G401 (cell line): ENCODE measurements around the gene CFDP1. TPM values are rescaled to one million over a fixed set of nuclear protein-coding genes. Genes with fewer than 3 reads are reported as not detected.

Experiments used
- DNase-seq: peaks from one replicate; pipeline ENCODE4 v3.0.0-alpha.2; 2015; ENCODE audit warnings: low spot score
- in situ Hi-C: cut with HindIII; loops from 2 replicates; pipeline ENCODE4 v1.10.0; 2016; ENCODE audit warnings: low sequenced_read_pairs, mixed read lengths
- total RNA-seq: library from RNA; depleted of rRNA; stranded (reverse); fragments of >200 nt; shearing (Covaris generic); gene quantifications from 2 replicates; pipeline ENCODE4 v1.2.3, GENCODE V29; 2014; rRNA removed

Gene CFDP1
- total RNA-seq, 1 experiment from 2014 or later = 58.3 TPM

DNA sequence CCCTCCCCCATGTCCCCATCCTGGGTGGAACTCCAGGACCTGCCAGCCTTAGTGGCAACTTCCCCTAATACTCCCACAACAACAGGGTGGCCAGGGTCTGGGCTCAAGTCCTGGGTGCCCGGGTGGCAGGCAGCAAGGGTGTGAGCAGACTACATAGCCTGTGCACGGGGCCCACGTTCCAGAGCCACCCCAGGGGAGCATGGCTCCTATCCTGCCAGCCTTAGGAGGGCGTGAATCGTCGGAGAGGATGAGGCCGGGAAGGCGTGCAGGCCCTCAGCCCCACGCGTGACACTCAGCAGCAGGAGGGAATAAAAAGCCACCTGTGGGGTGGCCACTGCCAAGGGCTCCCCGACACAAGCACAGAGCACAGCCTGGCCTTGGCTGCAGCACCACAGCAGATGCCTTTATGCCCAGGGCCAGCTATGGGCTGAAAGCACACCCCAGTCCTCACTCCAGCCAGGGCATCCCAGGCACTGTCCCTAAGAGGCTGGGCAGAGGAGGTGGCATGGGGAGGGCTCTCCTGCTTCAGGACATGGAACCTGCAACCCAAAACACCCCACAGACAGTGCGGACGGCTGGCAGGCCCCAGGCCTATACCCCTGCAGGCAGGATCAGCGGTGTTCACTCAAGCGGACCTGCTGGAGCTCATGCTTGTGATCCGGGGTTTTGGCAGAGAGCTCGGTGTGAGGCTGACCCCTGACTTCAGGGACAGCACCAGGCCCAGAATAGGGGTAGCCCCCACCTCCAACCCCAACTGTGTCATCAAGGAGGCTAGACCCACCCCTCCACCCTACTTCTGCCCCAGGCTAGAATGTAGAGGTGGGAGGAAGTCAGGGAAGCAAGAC, 184.5 kb downstream of the CFDP1 start:
- DNase-seq = peak; percentile 84
- in situ Hi-C loops = no loop called here

DNA sequence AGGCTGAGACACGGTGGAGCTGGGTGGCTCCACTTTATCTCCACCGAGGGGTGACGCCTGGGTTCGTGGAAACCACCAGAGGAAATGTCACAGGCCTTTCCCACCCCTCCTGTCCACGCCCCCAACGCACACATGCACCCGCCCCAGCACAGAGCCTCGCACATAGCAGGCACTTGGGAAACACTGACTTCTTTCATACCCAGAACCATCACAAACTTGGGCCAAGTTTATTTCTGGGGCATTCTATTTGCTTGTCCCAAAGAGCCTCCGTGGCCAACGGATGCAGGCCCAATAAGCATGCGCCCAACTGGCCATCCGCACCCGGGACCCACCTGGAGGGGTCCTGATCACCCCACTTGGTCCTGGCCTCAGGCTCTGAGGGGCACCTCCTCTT, 185.2 kb downstream of the CFDP1 start:
- DNase-seq = no peak
- in situ Hi-C loops = no loop called here

DNA sequence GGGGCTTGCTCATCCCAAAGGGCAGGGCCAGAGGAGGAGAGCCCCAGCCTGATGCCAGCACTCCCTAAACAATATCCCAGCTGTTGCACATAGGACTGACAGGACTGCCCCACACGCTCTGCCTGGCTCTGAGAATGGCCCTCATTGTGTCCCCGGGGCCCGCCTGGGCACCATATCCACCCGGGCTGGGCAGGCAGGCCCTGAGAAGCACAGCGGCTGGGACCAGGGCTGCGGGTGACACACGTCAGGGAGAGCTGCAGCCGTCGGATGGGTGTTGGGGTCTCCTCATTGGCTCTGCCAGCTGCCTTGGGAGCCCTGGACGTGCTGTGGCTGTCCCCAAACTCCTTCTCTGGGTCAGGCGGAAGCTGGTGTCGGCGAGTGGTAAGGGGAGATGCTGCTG, 186.1 kb downstream of the CFDP1 start:
- DNase-seq = no peak
- in situ Hi-C loops = no loop called here

DNA sequence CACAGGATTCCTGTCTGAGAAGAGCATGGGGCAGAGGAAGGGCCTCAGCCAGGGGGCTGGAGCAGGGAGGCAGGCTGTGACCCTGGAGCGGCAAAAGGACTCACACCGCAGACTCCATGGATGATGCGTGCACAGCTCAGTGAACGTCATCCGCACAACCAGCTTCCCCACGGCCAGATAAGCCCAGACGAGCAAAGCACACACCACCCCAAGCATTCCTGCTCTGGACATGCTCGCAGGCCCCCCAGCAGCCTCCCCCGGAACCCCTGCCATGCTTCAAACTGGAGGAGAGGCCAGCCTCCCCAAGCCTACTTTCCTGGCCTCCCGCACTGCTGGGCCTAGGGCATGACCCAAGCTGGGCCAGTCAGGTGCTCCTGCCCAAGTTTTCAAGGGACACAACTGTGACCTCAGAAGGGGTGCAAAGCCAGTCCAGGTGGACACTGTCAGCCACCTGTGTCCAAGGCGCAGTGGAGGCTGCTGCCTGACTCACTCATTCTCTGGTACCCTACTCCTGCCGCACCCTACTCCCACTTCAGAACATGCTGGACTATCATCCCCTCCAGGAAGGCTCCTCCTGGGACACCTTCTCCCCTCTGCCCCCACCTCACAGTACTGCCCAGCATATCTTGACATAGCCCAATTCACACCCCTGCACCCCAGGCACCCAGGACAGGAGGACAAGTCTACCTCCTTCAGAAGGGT, 186.6 kb downstream of the CFDP1 start:
- no peak for DNase-seq
- in situ Hi-C loops = no loop called here

DNA sequence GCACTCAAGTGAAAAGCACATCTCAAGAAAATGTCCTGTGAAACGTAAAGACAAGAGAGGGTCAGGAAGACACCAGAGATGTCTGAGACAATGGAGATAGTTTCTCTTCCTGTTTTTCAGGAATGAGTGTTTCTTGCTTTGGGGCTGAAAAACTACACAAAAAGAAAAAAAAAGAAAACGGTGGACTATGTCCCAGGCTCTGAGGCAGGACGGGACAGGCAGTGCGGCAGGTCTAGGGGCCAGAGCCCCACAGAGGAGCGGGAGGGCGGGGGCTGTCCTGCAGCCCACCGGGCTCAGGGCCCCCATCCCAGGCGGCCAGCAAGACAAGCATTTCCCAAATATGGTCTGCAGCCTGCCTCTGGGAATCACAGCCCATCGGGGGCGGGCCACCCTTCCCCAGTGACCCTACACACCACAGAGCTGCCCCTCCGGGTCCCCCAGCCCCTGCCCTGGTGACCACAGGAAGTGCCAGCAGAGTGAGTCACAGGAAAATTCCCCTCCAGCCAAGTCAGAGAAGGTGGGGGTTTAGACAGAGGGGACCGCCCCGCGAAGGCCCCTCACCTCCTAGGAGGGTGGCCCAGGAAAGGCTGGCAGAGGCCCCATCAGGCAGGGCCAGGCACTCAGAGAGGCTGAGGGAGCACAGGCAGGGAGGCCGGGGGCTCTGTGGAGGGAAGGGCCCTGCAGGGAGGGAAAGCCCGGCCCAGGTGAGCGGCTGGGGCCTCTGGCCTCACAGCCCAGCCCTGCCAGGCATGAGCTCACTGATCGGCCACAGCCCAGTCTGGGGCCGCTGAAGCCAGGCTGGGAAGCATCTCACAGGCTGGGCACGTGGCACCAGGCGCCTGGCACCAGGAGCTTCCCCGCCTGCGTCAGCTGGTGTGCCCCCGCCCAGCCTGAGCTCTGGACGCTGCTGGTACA, 188.2 kb downstream of the CFDP1 start:
- in situ Hi-C loops = no loop called here
- DNase-seq = peak; percentile 96

DNA sequence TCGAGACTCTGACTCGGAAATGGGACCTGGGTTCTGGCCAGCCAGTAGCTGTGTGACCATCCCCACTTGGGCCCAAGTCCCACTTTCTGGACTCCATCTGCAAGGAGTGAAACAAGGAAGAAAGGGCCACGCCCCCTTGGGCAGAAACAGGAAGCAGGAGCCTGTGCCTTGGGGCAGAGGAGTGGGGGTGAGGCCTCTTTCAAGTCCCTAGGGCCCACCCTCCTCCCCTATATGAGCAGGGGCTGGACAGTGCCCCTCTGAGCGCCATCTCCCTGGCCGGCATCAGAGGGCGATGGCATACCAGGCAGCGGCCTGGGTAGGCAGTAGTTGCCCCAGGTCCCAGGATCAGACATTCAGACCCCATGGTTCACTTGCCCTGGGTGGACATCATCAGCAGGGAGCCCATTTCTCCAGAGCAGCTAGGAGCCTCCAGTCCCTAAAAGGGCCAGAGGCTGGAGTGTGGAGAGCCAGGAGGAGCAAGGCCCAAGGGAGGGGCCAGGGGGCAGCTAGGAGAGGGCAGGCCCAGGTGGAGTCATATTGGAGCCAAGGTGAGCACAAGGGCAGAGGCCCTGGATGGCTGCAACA, 189.0 kb downstream of the CFDP1 start:
- in situ Hi-C loops = no loop called here

More for the DNA sequence above, 189.0 kb downstream of the CFDP1 start:
- DNase-seq = no peak

Other genes with a start within 250 kb of the CFDP1 start
- gene CTRB2, start 226.3 kb downstream of the CFDP1 start, total RNA-seq = not detected in 2 replicates
- not detected in 2 replicates for gene CTRB1, start 214.5 kb downstream of the CFDP1 start, total RNA-seq
- gene BCAR1, start 181.9 kb downstream of the CFDP1 start, total RNA-seq = 122 and 124 TPM in 2 replicates
- 33.0 and 47.7 TPM in 2 replicates for gene TMEM170A, start 31.2 kb upstream of the CFDP1 start, total RNA-seq
- 0.31 TPM in 1 of 2 replicates, not detected in the other for gene CHST6, start 61.9 kb upstream of the CFDP1 start, total RNA-seq
- gene CHST5, start 102.6 kb upstream of the CFDP1 start, total RNA-seq = 0.12 TPM in 1 of 2 replicates, not detected in the other
- 24.2 and 46.1 TPM in 2 replicates for gene TMEM231, start 122.7 kb upstream of the CFDP1 start, total RNA-seq
- gene GABARAPL2, start 132.9 kb upstream of the CFDP1 start, total RNA-seq = 18.9 and 20.1 TPM in 2 replicates
- gene ADAT1, start 189.8 kb upstream of the CFDP1 start, total RNA-seq = 24.2 and 25.1 TPM in 2 replicates
- 266 and 292 TPM in 2 replicates for gene KARS1, start 214.2 kb upstream of the CFDP1 start, total RNA-seq
- gene TERF2IP, start 214.3 kb upstream of the CFDP1 start, total RNA-seq = 23.8 and 34.3 TPM in 2 replicates
- gene CPHXL2, start 243.5 kb upstream of the CFDP1 start, total RNA-seq = not detected in 2 replicates